ENCODE data around the gene MAML2. TPM values are rescaled to one million over a fixed set of nuclear protein-coding genes. Genes with fewer than 3 reads are reported as not detected.

The MAML2 gene
- total RNA-seq, 2 donors from 2014 or later, result 26.5 to 27.9 TPM

GRCh38 chr11:96256215-96257011 is 86.6 kb downstream of the MAML2 start:
- ATAC-seq (peak; percentile 42 to 49), DNase-seq (ENCODE audit: low spot score in 2 of 2) (no peak)
- Mint-ChIP-seq H3K27ac (peak overlapping the region; percentile 12 to 82), H3K9me3 (no peaks in the 10 kb centered on the region), H3K36me3 (peaks cover 24 to 28% of the 10 kb centered on the region in 2 donors)

- Mint-ChIP-seq H3K36me3 (peaks cover 24 to 28% of the 10 kb centered on the region in 2 donors), H3K9me3 (peaks cover 0 to under 1% of the 10 kb centered on the region in 2 donors), H3K27ac (peak overlapping the region; percentile 52 to 82)
- ATAC-seq (peak in 1 of 2 donors; percentile 31), DNase-seq (ENCODE audit: low spot score in 2 of 2) (no peak)
Measured at GRCh38 chr11:96254854-96255253, 88.1 kb downstream of the MAML2 start.

GRCh38 chr11:96254087-96254486 is 88.9 kb downstream of the MAML2 start:
- ATAC-seq (peak; percentile 10 to 52), DNase-seq (ENCODE audit: low spot score in 2 of 2) (no peak)
- Mint-ChIP-seq H3K36me3 (peaks cover 24 to 31% of the 10 kb centered on the region in 2 donors), H3K9me3 (peaks cover 6 to 8% of the 10 kb centered on the region in 2 donors), H3K27ac (peak overlapping the region; percentile 65 to 82)

- DNase-seq (ENCODE audit: low spot score in 2 of 2), result no peak
Measured at GRCh38 chr11:96246718-96247552, 96.1 kb downstream of the MAML2 start.

GRCh38 chr11:96242971-96243647 is 99.9 kb downstream of the MAML2 start:
- DNase-seq (ENCODE audit: low spot score in 2 of 2) (peak; percentile 72 to 85), ATAC-seq (peak; percentile 81 to 86)
- no peaks in the 10 kb centered on the region for H3K36me3 Mint-ChIP-seq
- peak overlapping the region; percentile 88 to 92 for H3K27ac Mint-ChIP-seq
- no peaks in the 10 kb centered on the region for H3K9me3 Mint-ChIP-seq

More at GRCh38 chr11:96246718-96247552, 96.1 kb downstream of the MAML2 start:
- Mint-ChIP-seq H3K27ac (peak overlapping the region; percentile 80 to 95), H3K36me3 (peaks cover 1 to 14% of the 10 kb centered on the region in 2 donors), H3K9me3 (peaks cover 7 to 10% of the 10 kb centered on the region in 2 donors)
- ATAC-seq, result peak; percentile 39 to 58

- no peak for DNase-seq (ENCODE audit: low spot score in 2 of 2)
- no peak for ATAC-seq
- Mint-ChIP-seq H3K36me3 (no peaks in the 10 kb centered on the region), H3K27ac (peak overlapping the region; percentile 3 to 88), H3K9me3 (no peaks in the 10 kb centered on the region)
Measured at GRCh38 chr11:96242191-96242847, 100.7 kb downstream of the MAML2 start.

GRCh38 chr11:96241331-96241841 is 101.6 kb downstream of the MAML2 start:
- DNase-seq (ENCODE audit: low spot score in 2 of 2) (no peak), ATAC-seq (no peak)
- peak overlapping the region; percentile 54 to 88 for H3K27ac Mint-ChIP-seq
- no peaks in the 10 kb centered on the region for H3K36me3 Mint-ChIP-seq
- H3K9me3 Mint-ChIP-seq, result no peaks in the 10 kb centered on the region

GRCh38 chr11:96238563-96239135 is 104.3 kb downstream of the MAML2 start:
- Mint-ChIP-seq H3K36me3 (peaks cover 0 to 11% of the 10 kb centered on the region in 2 donors), H3K27ac (no peak overlapping the region), H3K9me3 (peaks cover 0 to 3% of the 10 kb centered on the region in 2 donors)
- DNase-seq (ENCODE audit: low spot score in 2 of 2), result no peak
- no peak for ATAC-seq

- no peak for ATAC-seq
- Mint-ChIP-seq H3K9me3 (peaks cover 0 to 3% of the 10 kb centered on the region in 2 donors), H3K36me3 (peaks cover 0 to 15% of the 10 kb centered on the region in 2 donors), H3K27ac (no peak overlapping the region)
- DNase-seq (ENCODE audit: low spot score in 2 of 2), result no peak
Measured at GRCh38 chr11:96237766-96238266, 105.2 kb downstream of the MAML2 start.

- Mint-ChIP-seq H3K36me3 (peaks cover 0 to 28% of the 10 kb centered on the region in 2 donors), H3K9me3 (peaks cover 0 to 3% of the 10 kb centered on the region in 2 donors), H3K27ac (peak overlapping the region; percentile 97 to 99)
- peak; percentile 97 to 98 for ATAC-seq
- peak; percentile 62 to 65 for DNase-seq (ENCODE audit: low spot score in 2 of 2)
Measured at GRCh38 chr11:96235751-96236150, 107.2 kb downstream of the MAML2 start.

- H3K9me3 Mint-ChIP-seq, result peaks cover 0 to 3% of the 10 kb centered on the region in 2 donors
- peak in 1 of 2 donors; percentile 19 for ATAC-seq
Measured at GRCh38 chr11:96234866-96235441, 108.0 kb downstream of the MAML2 start.

GRCh38 chr11:96232132-96232531 is 110.9 kb downstream of the MAML2 start:
- Mint-ChIP-seq H3K36me3 (peaks cover 0 to 48% of the 10 kb centered on the region in 2 donors), H3K27ac (peak overlapping the region in 1 of 2 donors; percentile 60), H3K9me3 (peaks cover 0 to 3% of the 10 kb centered on the region in 2 donors)
- DNase-seq (ENCODE audit: low spot score in 2 of 2) (no peak), ATAC-seq (no peak)

More at GRCh38 chr11:96234866-96235441, 108.0 kb downstream of the MAML2 start:
- DNase-seq (ENCODE audit: low spot score in 2 of 2), result no peak
- Mint-ChIP-seq H3K27ac (peak overlapping the region; percentile 97 to 99), H3K36me3 (peaks cover 0 to 28% of the 10 kb centered on the region in 2 donors)

- Mint-ChIP-seq H3K36me3 (peaks cover 0 to 48% of the 10 kb centered on the region in 2 donors), H3K9me3 (peaks cover 0 to 3% of the 10 kb centered on the region in 2 donors), H3K27ac (peak overlapping the region; percentile 53 to 80)
- DNase-seq (ENCODE audit: low spot score in 2 of 2) (no peak), ATAC-seq (no peak)
Measured at GRCh38 chr11:96230686-96231085, 112.3 kb downstream of the MAML2 start.

- H3K27ac Mint-ChIP-seq, result peak overlapping the region; percentile 77 to 78
- H3K9me3 Mint-ChIP-seq, result peaks cover 0 to under 1% of the 10 kb centered on the region in 2 donors
- peak; percentile 80 to 88 for ATAC-seq
- no peak for DNase-seq (ENCODE audit: low spot score in 2 of 2)
- H3K36me3 Mint-ChIP-seq, result peaks cover 0 to 45% of the 10 kb centered on the region in 2 donors
Measured at GRCh38 chr11:96229354-96229977, 113.5 kb downstream of the MAML2 start.
